Measurements from ENCODE around the gene CHAC2. TPM values are rescaled to one million over a fixed set of nuclear protein-coding genes. Genes with fewer than 3 reads are reported as not detected.

CHAC2 gene
- total and polyA plus RNA-seq, 2 of the 13 experiments (the other 11 are each of a cell fraction or from before 2014, with no cell fraction given), result 1.7 to 10.7 TPM

DNA sequence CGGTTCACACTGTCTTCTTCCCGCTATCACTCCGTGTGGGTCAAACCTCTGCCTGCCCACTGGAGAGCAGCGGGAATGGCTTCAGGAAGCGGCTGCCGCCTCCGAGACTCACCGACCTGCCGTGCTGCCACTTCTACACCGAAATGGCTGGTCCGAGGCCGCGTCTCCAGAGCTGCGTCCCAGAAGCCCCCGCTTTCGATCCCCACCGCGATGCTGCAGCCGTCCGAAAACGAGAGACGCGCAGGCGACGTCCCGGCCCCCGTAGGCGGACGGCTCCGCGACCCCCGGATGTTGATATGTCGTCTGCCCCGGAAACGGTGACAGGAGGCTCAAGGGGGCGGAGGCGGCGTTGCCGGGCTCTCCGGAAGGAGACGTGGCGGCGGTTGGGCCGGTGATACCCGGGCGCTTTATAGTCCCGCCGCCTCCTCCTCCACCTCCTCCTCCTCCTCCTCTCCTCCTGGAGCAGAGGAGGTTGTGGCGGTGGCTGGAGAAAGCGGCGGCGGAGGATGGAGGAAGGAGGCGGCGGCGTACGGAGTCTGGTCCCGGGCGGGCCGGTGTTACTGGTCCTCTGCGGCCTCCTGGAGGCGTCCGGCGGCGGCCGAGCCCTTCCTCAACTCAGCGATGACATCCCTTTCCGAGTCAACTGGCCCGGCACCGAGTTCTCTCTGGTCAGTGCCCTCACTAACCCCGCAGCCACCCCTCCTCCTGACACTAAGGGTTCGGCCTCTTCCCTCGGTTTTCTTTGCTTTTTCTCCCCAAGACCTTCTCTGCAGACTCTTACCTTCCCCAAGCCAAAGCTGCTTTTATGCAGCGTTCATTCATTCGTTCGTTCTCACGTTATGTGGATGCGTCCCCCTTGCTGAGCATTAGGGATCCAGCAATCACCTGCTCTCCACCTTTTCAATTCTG is 19.4 kb downstream of the CHAC2 start, which contains the start of the genes ASB3 and ERLEC1 (continued):
- peak; percentile 95 for TF ChIP-seq ZNF235 (CRISPR knock-in tag; IDR thresholded peaks at IDR 0.05; ENCODE audit: borderline replicate concordance)
- TF ChIP-seq MAF1 (CRISPR knock-in tag; IDR thresholded peaks at IDR 0.05; ENCODE audit: borderline replicate concordance), result peak; percentile 94
- peak; percentile 71; the same call in 1 of the 2 replicates for TF ChIP-seq TSC22D2 (CRISPR knock-in tag; IDR thresholded peaks at IDR 0.05; ENCODE audit: borderline replicate concordance)
- no peak for TF ChIP-seq MLLT10 (CRISPR knock-in tag; IDR thresholded peaks at IDR 0.05)
- 0 out of 2 replicates have a peak, but pooled peaks have one; percentile 75 for TF ChIP-seq ZFP37 (CRISPR knock-in tag; IDR thresholded peaks at IDR 0.05; ENCODE audit: borderline replicate concordance)
- peak; percentile 97 for TF ChIP-seq POGK (CRISPR knock-in tag; conservative IDR thresholded peaks at IDR 0.05)
- TF ChIP-seq, protein P1, sequence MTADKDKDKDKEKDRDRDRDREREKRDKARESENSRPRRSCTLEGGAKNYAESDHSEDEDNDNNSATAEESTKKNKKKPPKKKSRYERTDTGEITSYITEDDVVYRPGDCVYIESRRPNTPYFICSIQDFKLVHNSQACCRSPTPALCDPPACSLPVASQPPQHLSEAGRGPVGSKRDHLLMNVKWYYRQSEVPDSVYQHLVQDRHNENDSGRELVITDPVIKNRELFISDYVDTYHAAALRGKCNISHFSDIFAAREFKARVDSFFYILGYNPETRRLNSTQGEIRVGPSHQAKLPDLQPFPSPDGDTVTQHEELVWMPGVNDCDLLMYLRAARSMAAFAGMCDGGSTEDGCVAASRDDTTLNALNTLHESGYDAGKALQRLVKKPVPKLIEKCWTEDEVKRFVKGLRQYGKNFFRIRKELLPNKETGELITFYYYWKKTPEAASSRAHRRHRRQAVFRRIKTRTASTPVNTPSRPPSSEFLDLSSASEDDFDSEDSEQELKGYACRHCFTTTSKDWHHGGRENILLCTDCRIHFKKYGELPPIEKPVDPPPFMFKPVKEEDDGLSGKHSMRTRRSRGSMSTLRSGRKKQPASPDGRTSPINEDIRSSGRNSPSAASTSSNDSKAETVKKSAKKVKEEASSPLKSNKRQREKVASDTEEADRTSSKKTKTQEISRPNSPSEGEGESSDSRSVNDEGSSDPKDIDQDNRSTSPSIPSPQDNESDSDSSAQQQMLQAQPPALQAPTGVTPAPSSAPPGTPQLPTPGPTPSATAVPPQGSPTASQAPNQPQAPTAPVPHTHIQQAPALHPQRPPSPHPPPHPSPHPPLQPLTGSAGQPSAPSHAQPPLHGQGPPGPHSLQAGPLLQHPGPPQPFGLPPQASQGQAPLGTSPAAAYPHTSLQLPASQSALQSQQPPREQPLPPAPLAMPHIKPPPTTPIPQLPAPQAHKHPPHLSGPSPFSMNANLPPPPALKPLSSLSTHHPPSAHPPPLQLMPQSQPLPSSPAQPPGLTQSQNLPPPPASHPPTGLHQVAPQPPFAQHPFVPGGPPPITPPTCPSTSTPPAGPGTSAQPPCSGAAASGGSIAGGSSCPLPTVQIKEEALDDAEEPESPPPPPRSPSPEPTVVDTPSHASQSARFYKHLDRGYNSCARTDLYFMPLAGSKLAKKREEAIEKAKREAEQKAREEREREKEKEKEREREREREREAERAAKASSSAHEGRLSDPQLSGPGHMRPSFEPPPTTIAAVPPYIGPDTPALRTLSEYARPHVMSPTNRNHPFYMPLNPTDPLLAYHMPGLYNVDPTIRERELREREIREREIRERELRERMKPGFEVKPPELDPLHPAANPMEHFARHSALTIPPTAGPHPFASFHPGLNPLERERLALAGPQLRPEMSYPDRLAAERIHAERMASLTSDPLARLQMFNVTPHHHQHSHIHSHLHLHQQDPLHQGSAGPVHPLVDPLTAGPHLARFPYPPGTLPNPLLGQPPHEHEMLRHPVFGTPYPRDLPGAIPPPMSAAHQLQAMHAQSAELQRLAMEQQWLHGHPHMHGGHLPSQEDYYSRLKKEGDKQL (CRISPR knock-in tag; IDR thresholded peaks at IDR 0.05; ENCODE audit: low read depth), result peak; percentile 51; the same call in 1 of the 2 replicates
- TF ChIP-seq ZNF660 (CRISPR knock-in tag; IDR thresholded peaks at IDR 0.05; ENCODE audit: borderline replicate concordance, low read depth), result 0 out of 2 replicates have a peak, but pooled peaks have one; percentile 64
- peak; percentile 54; the same call in 1 of the 2 replicates for TF ChIP-seq ZMYM2 (CRISPR knock-in tag; IDR thresholded peaks at IDR 0.05)
- TF ChIP-seq ZNF143 (CRISPR knock-in tag; IDR thresholded peaks at IDR 0.05), result peak; percentile 89
- TF ChIP-seq SNAI1 (CRISPR knock-in tag; IDR thresholded peaks at IDR 0.05; ENCODE audit: borderline replicate concordance), result peak; percentile 97; the same call in 1 of the 2 replicates
- peak; percentile 60; the same call in 1 of the 2 replicates for TF ChIP-seq TFAP4 (IDR thresholded peaks at IDR 0.05; ENCODE audit: borderline replicate concordance, low read depth)
- TF ChIP-seq, protein P2, sequence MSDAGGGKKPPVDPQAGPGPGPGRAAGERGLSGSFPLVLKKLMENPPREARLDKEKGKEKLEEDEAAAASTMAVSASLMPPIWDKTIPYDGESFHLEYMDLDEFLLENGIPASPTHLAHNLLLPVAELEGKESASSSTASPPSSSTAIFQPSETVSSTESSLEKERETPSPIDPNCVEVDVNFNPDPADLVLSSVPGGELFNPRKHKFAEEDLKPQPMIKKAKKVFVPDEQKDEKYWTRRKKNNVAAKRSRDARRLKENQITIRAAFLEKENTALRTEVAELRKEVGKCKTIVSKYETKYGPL (CRISPR knock-in tag; IDR thresholded peaks at IDR 0.05), result peak; percentile 80; the same call in 1 of the 2 replicates
- no peak for TF ChIP-seq RBAK (CRISPR knock-in tag; IDR thresholded peaks at IDR 0.05)
- TF ChIP-seq ZNF672 (CRISPR knock-in tag; IDR thresholded peaks at IDR 0.05), result no peak
- TF ChIP-seq ZNF160 (CRISPR knock-in tag; IDR thresholded peaks at IDR 0.05), result peak; percentile 96
- TF ChIP-seq POLR2A (IDR thresholded peaks at IDR 0.05; ENCODE audit: insufficient read depth in 1 of 2, low read depth in 2 of 2, low read length in 2 of 2), result peak; percentile 95 to 97
- TF ChIP-seq SIX1 (CRISPR knock-in tag; IDR thresholded peaks at IDR 0.05; ENCODE audit: borderline replicate concordance), result peak; percentile 72; the same call in 1 of the 2 replicates
